Chondrocyte (in vitro differentiated cells): ENCODE data around the gene MAP3K13. TPM values are rescaled to one million over a fixed set of nuclear protein-coding genes. Genes with fewer than 3 reads are reported as not detected.

Source experiments
- DNase-seq: peaks from one replicate; pipeline ENCODE4 v3.0.0; 2021; ENCODE audit warnings: mixed read lengths, low spot score
- H3K27ac Mint-ChIP-seq: one replicate; pipeline ENCODE4 v1.8.0; 2021; ENCODE audit warnings: mild to moderate bottlenecking, moderate library complexity, mixed read lengths; ENCODE audit not compliant: unreplicated experiment
- H3K27me3 Mint-ChIP-seq: 2 replicates; pipeline ENCODE4 v1.8.0; 2021; ENCODE audit warnings: low read depth, mixed read lengths
- H3K36me3 Mint-ChIP-seq: 2 replicates; pipeline ENCODE4 v1.8.0; 2021; ENCODE audit warnings: low read depth, mixed read lengths
- H3K4me1 Mint-ChIP-seq: 2 replicates; pipeline ENCODE4 v1.8.0; 2021; ENCODE audit warnings: low read depth, mild to moderate bottlenecking, mixed read lengths
- H3K4me3 Mint-ChIP-seq: one replicate; pipeline ENCODE4 v1.8.0; 2021; ENCODE audit warnings: mild to moderate bottlenecking, moderate library complexity, mixed read lengths; ENCODE audit not compliant: unreplicated experiment
- H3K9me3 Mint-ChIP-seq: 2 replicates; pipeline ENCODE4 v1.8.0; 2021; ENCODE audit warnings: low read depth, mixed read lengths
- total RNA-seq: library from RNA; stranded (reverse); gene quantifications from 3 replicates; pipeline ENCODE4 v1.2.1, GENCODE V29; 2021
- TF ChIP-seq, protein P1 (sequence below): fragments of 200-600 bp; sonication (generic); IDR thresholded peaks from 2 replicates; pipeline ENCODE4 v1.5.0; 2021; ENCODE audit warnings: antibody characterized with exemption, mild to moderate bottlenecking, moderate library complexity

The MAP3K13 gene
- total RNA-seq, 1 donor from 2014 or later: 18.2 TPM

DNA sequence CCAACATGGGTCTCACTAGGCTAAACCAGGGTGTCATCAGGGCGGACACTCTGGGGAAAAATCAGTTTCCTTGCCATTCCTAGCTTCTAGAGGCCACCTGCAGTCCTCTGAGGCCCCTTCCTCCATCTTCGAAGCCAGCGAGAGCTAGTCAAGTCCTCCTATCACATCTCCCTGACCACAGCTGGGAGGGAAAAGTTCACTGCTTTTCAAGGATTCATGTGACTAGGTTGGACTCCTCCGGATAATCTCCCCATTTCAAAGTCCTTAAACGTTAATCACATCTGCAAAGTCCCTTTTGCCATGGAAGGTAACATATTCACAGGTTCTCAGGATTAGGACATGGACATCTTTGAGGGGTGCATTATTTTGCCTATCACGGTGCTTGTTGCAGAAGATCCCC lies 35.9 kb upstream of the MAP3K13 start:
- peaks cover 4% of the 10 kb centered on the region for H3K36me3 Mint-ChIP-seq
- TF ChIP-seq, protein P1, sequence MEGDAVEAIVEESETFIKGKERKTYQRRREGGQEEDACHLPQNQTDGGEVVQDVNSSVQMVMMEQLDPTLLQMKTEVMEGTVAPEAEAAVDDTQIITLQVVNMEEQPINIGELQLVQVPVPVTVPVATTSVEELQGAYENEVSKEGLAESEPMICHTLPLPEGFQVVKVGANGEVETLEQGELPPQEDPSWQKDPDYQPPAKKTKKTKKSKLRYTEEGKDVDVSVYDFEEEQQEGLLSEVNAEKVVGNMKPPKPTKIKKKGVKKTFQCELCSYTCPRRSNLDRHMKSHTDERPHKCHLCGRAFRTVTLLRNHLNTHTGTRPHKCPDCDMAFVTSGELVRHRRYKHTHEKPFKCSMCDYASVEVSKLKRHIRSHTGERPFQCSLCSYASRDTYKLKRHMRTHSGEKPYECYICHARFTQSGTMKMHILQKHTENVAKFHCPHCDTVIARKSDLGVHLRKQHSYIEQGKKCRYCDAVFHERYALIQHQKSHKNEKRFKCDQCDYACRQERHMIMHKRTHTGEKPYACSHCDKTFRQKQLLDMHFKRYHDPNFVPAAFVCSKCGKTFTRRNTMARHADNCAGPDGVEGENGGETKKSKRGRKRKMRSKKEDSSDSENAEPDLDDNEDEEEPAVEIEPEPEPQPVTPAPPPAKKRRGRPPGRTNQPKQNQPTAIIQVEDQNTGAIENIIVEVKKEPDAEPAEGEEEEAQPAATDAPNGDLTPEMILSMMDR: no peak
- no peak overlapping the region for H3K4me3 Mint-ChIP-seq
- no peak overlapping the region for H3K27ac Mint-ChIP-seq
- DNase-seq: no peak
- H3K4me1 Mint-ChIP-seq: peaks cover 5% of the 10 kb centered on the region
- H3K9me3 Mint-ChIP-seq: no peaks in the 10 kb centered on the region
- no peaks in the 10 kb centered on the region for H3K27me3 Mint-ChIP-seq

DNA sequence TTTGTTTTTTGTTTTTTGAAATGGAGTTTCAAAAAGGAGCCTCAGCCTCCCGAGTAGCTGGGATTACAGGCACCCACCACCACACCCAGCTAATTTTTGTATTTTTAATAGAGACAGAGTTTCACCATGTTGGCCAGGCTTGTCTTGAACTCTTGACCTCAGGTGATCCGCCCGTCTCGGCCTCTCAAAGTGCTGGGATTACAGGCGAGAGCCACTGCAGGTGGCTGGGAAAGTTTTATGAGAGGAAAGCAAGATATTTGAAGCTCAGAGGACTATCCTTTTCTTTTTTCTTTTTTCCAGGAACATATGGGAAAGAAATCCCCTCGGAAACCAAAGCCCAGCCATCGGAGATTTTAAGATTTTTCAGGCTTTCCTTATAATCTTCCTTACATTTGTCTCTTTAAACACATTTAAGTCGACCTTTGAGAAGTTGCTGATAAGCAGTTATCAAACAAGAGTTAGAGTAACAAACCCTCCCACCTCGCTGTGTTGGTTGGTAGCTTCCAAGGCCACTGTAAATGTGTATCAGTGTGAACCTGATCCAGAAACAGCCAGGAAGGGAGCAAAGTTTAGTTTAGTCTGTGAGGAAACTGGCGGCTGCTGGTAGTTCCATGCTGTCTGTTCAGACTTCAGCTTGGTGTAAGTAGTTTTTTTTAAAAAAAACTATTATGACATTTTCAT lies 34.5 kb upstream of the MAP3K13 start:
- Mint-ChIP-seq H3K36me3 (peaks cover 4% of the 10 kb centered on the region), H3K27me3 (no peaks in the 10 kb centered on the region), H3K27ac (no peak overlapping the region), H3K9me3 (no peaks in the 10 kb centered on the region), H3K4me1 (peaks cover 10% of the 10 kb centered on the region), H3K4me3 (no peak overlapping the region)
- TF ChIP-seq, protein P1: no peak
- no peak for DNase-seq

DNA sequence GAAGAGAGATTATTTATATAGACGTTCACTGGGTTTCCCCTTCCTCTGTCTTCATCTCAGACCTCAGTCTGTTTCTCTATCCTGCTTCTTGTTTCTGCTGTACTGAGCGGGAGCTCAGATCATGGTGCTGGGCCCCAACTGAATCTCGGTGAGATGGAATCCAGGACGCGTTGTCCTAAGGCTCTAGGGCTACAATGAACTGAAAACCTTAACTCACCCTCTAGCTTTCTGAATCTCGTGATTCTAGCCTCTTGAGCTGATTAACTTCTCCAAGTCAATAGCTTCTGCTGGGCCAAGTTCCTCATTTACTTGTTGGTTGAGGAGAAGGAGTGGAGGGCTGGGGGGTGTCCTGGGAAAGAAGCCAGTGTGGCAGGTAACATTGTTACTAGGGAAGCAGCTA lies 32.7 kb upstream of the MAP3K13 start:
- Mint-ChIP-seq H3K27ac (no peak overlapping the region), H3K27me3 (no peaks in the 10 kb centered on the region), H3K4me1 (peaks cover 10% of the 10 kb centered on the region), H3K9me3 (no peaks in the 10 kb centered on the region), H3K36me3 (peaks cover 2% of the 10 kb centered on the region), H3K4me3 (no peak overlapping the region)
- DNase-seq: no peak
- TF ChIP-seq, protein P1: no peak

DNA sequence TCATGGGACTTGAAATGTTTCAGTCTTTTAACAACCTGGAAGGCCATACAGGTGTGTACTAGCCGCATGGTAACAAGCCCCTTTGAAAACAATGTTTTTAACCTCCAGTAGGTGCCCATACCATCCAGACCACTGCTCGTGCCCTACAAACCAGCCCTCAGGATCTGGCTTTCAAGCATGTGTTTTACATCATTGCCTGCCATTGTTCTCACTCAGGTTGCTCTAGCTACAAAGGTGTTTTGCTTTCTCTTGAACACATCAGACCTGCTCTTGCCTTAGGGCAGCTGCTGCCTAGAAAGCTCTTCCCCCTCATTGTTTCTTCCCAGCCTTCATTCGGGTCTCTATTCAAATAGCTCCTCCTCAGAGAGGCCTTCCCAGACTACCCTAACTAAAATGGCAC lies 32.3 kb upstream of the MAP3K13 start:
- DNase-seq: no peak
- peaks cover 10% of the 10 kb centered on the region for H3K4me1 Mint-ChIP-seq
- peaks cover 2% of the 10 kb centered on the region for H3K36me3 Mint-ChIP-seq
- H3K27ac Mint-ChIP-seq: no peak overlapping the region
- TF ChIP-seq, protein P1: no peak
- H3K9me3 Mint-ChIP-seq: no peaks in the 10 kb centered on the region
- H3K27me3 Mint-ChIP-seq: no peaks in the 10 kb centered on the region
- H3K4me3 Mint-ChIP-seq: no peak overlapping the region

DNA sequence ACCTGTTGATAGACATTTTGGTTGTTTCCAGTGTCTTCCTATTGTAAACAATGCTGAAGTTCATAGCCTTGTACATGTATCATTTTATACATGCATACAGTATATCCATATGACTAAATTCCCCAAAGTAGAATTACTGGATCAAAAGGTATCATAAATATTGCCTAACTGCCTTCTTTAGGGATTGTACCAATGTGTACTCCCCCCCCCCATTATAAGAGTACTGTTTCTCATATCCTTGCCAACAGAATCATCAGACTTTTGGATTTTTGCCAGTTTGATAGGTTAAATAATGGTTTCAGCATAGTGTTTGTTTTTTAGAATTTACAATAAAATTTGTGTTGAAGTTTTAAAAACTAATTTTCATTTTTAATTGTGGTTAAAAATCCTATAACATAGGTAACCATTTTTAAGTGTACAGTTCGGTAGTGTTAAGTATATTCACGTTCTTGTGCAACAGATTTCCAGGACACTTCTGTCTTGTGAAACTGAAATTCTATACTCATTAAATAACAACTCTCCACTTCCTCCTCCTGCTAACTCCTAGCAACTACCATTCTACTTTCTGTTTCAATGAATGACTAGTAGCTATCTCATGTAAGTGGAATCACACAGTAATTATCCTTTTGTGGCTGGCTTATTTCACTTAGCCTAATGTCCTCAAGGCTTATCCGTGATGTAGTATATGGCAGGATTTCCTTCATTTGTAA lies 30.8 kb upstream of the MAP3K13 start:
- TF ChIP-seq, protein P1: peak; percentile 17
- no peak for DNase-seq
- peaks cover 15% of the 10 kb centered on the region for H3K4me1 Mint-ChIP-seq

More for the DNA sequence above, 30.8 kb upstream of the MAP3K13 start:
- Mint-ChIP-seq H3K27ac (peak overlapping the region; percentile 73), H3K4me3 (peak overlapping the region; percentile 5), H3K9me3 (no peaks in the 10 kb centered on the region), H3K36me3 (no peaks in the 10 kb centered on the region), H3K27me3 (no peaks in the 10 kb centered on the region)
